Psoas muscle (tissue), 8 donors: ENCODE results near the gene PRKCA. TPM values are rescaled to one million over a fixed set of nuclear protein-coding genes. Genes with fewer than 3 reads are reported as not detected.

Experiments used
- ATAC-seq, 4 donors: fragments of 200-7000 bp; cut with Tn5 transposase; one replicate each; pipeline ENCODE4 v1.9.1; 2020; ENCODE audit warnings: moderate library complexity in 3 of 4, mild to moderate bottlenecking in 2 of 4
- DNase-seq, 2 donors: peaks; one replicate each; pipeline ENCODE4 v3.0.0-alpha.2; 2020
- H3K27ac ChIP-seq: fragments of 200-600 bp; one replicate; pipeline ENCODE4 v1.8.0; 2022
- H3K27me3 ChIP-seq, 3 donors: fragments of 200-600 bp in 1 of 3; one replicate each; pipeline versions ENCODE4 v1.6.1 to v1.8.0; 2013 to 2022; ENCODE audit warnings: low read length in 2 of 3, mild to moderate bottlenecking in 2 of 3, moderate library complexity in 1 of 3; ENCODE audit not compliant: insufficient read depth in 3 of 3
- H3K36me3 ChIP-seq, 2 donors: fragments of 200-600 bp in 1 of 2; one replicate each; pipeline versions ENCODE4 v1.6.1 to v1.8.0; 2013 to 2022; ENCODE audit warnings: low read depth in 1 of 2, mild to moderate bottlenecking in 1 of 2, moderate library complexity in 1 of 2; ENCODE audit not compliant: insufficient read depth in 1 of 2
- H3K4me1 ChIP-seq: fragments of 200-600 bp; one replicate; pipeline ENCODE4 v1.8.0; 2022
- H3K4me3 ChIP-seq: fragments of 200-600 bp; one replicate; pipeline ENCODE4 v1.8.0; 2022; ENCODE audit warnings: mild to moderate bottlenecking
- H3K9me3 ChIP-seq: fragments of 200-600 bp; one replicate; pipeline ENCODE4 v1.8.0; 2022
- WGBS, 3 donors: extraction: QIAGEN DNeasy Blood & Tissue Kit; methylation state at CpG; one replicate each; pipeline versions ENCODE4 v1.1.6 to v1.1.7; 2013; 5-methylcytosine and 5-hydroxymethylcytosine counted together
- intact Hi-C, 2 donors: fragments of 100-400 bp; cut with DNase I; formaldehyde crosslinking; loops; one replicate each; pipeline versions ENCODE4 v1.11.0 to v1.14.2; 2022
- polyA plus RNA-seq, 3 donors: library from polyadenylated mRNA; stranded (reverse); fragments of 200-250 nt; gene quantifications; one replicate each; pipeline ENCODE4 v1.2.3, GENCODE V29; 2013
- total RNA-seq, 4 donors: library from RNA; stranded (reverse); fragmentation: NEBNext Ultra II Directional in 2 of 4; extraction: Animal tissue kit (Norgen Biotek cat#: 25700) in 2 of 4; gene quantifications; one replicate each; pipeline versions ENCODE4 v1.2.1 to v1.2.4, GENCODE V29; 2021 to 2023
- TF ChIP-seq, protein P1 (sequence below): fragments of 200-600 bp; IDR thresholded peaks from one replicate; pipeline ENCODE4 v1.8.0; 2022; ENCODE audit warnings: antibody characterized with exemption
- donor health status: healthy with polysubstance abuse.
- donor health status: DM: no; HTN: no; CAD: no; lungs with moderate emphysema.
- donor health status: Bipolar disorder and iron deficiency.
- donor health status: healthy.
- donor health status: DM: yes; HTN: yes; CAD: no.
- donor health status: DM: no; HTN: no; CAD: no.
- donor health status: DM: no; HTN: no; CAD: no.
- donor health status: DM: yes; HTN: yes; CAD: no.

PRKCA gene
- total and polyA plus RNA-seq, 7 donors: 0.35 to 15.5 (median 8.2) TPM

DNA sequence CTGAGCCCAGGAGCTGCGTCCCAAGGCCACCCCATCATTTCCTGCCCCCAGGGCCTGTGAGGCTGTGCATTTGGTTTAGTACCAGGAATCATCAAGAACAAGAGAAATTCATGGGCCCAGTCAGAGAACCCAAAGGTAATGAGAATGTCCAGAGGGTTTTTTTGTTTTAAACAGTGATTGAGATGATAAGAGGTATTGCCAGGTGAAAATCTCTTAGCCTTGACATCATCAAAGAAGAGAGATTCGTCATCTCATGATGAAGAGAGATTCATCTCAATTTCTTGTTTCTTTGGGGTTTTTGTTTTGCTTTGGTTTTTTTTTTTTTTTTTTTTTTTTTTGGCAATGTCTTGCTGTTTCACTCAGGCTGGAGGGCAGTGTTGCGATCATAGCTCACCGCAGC is 361.9 kb downstream of the PRKCA start:
- WGBS, 3 donors: 97 to 100% (median 98%) methylated on average over 4 of the region's 4 CpGs

DNA sequence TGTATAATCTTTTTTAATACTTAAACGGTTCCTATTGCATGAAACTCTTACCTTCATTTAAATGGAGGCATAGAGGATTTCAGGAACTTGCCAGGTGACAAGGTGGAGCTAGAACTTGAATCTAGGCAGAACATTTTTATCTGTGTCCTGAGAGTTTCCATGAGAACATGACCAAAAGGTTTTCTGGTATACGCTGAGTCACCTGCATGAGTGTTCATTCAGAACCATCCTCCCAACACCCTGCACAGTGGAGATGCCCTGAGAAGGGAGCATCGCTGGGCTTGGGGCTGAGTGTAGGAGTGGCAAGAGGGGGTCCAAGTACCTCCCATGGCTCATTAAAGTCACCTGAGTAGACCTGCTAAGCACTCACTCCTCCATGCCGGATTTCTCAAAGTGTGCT is 362.8 kb downstream of the PRKCA start:
- Histone ChIP-seq H3K27me3 (no peaks in the 10 kb centered on the region), H3K9me3 (no peaks in the 10 kb centered on the region), H3K4me1 (no peaks in the 10 kb centered on the region), H3K36me3 (no peaks in the 10 kb centered on the region), H3K4me3 (no peak overlapping the region), H3K27ac (no peak overlapping the region)
- TF ChIP-seq, protein P1, sequence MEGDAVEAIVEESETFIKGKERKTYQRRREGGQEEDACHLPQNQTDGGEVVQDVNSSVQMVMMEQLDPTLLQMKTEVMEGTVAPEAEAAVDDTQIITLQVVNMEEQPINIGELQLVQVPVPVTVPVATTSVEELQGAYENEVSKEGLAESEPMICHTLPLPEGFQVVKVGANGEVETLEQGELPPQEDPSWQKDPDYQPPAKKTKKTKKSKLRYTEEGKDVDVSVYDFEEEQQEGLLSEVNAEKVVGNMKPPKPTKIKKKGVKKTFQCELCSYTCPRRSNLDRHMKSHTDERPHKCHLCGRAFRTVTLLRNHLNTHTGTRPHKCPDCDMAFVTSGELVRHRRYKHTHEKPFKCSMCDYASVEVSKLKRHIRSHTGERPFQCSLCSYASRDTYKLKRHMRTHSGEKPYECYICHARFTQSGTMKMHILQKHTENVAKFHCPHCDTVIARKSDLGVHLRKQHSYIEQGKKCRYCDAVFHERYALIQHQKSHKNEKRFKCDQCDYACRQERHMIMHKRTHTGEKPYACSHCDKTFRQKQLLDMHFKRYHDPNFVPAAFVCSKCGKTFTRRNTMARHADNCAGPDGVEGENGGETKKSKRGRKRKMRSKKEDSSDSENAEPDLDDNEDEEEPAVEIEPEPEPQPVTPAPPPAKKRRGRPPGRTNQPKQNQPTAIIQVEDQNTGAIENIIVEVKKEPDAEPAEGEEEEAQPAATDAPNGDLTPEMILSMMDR: no peak
- intact Hi-C loops: no loop called here
- DNase-seq (no peak), ATAC-seq (no peak)
- WGBS, 3 donors: 96 to 99% (median 97%) methylated on average over 4 of the region's 4 CpGs

More for the DNA sequence above, 361.9 kb downstream of the PRKCA start:
- ATAC-seq: no peak
- no peak for DNase-seq
- no peak overlapping the region for H3K27ac ChIP-seq
- TF ChIP-seq, protein P1: no peak
- H3K4me3 ChIP-seq: no peak overlapping the region
- no peaks in the 10 kb centered on the region for H3K27me3 ChIP-seq
- intact Hi-C loops: no loop called here
- no peaks in the 10 kb centered on the region for H3K36me3 ChIP-seq
- H3K4me1 ChIP-seq: no peaks in the 10 kb centered on the region
- H3K9me3 ChIP-seq: no peaks in the 10 kb centered on the region

DNA sequence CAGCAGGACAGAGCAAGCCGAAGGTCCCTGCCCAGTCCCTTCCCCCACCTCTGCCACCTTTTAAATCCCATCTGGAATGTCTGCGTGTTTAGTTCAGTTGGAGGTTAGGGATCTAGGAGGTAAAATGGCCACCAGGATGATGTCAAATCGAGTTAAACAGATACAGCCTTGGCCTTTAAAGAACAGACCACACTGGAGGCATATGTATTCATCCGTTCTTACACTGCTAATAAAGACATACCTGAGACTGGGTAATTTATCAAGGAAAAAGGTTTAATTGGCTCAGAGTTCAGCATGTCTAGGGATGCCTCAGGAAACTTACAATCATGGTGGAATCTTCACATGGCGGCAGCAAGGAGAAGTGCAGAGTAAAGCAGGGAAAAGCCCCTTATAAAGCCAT is 364.7 kb downstream of the PRKCA start:
- DNase-seq: no peak
- no peak overlapping the region for H3K4me3 ChIP-seq
- no peaks in the 10 kb centered on the region for H3K4me1 ChIP-seq
- no peaks in the 10 kb centered on the region for H3K36me3 ChIP-seq
- 88 to 90% (median 90%) methylated on average over 5 of the region's 5 CpGs for WGBS, 3 donors
- no peak overlapping the region for H3K27ac ChIP-seq
- no peaks in the 10 kb centered on the region for H3K9me3 ChIP-seq
- H3K27me3 ChIP-seq: no peaks in the 10 kb centered on the region
- ATAC-seq: no peak
- TF ChIP-seq, protein P1: no peak
- intact Hi-C loops: no loop called here

DNA sequence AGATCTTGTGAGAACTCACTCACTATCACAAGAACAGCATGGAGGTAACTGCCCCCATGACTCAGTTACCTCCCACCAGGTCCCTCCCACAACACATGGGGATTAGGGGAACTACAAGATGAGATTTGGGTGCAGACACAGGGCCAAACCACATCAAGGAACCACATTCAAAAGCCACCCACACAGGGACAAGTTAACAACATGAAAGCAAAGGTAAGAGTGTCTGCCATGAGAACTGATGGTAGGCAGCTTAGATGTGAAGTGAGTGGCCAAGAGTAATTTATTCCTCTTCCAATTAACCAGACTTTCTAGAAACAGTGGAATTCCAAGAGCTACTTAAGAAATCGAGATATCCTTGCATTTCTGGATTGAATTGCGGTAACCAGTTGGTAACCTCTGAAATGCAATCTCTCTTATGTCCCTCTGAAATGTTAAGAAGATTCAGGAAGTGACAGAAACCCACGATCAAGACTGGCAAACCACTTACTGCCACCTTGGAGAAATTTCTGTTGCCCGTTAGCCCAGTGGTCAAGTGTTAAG is 365.1 kb downstream of the PRKCA start:
- no peaks in the 10 kb centered on the region for H3K4me1 ChIP-seq
- H3K4me3 ChIP-seq: no peak overlapping the region
- 89 to 90% (median 90%) methylated on average over 4 of the region's 4 CpGs for WGBS, 3 donors
- ATAC-seq (no peak), DNase-seq (no peak)
- no peak overlapping the region for H3K27ac ChIP-seq
- intact Hi-C loops: no loop called here
- no peaks in the 10 kb centered on the region for H3K36me3 ChIP-seq
- no peaks in the 10 kb centered on the region for H3K9me3 ChIP-seq
- TF ChIP-seq, protein P1: no peak
- no peaks in the 10 kb centered on the region for H3K27me3 ChIP-seq

DNA sequence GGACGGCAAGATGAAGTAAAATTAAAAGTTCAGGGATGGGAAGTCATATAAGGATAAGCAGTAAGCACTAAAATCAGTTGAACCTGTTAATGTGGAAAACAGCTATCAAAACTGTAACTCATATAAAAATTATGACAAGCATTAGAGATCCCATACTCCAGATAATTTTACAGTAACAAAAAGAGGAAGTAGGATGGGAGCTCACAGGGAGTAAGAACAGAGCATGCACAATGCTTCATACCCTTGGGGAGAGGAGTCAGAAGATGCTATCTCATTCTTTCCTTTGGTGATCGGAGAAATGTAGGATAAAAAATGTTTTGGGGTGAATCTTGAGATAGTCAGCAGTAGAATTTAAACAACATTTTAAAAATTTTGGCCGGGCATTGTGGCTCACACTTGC is 367.8 kb downstream of the PRKCA start:
- Histone ChIP-seq H3K36me3 (no peaks in the 10 kb centered on the region), H3K27me3 (no peaks in the 10 kb centered on the region), H3K4me1 (no peaks in the 10 kb centered on the region), H3K9me3 (no peaks in the 10 kb centered on the region), H3K27ac (no peak overlapping the region), H3K4me3 (no peak overlapping the region)
- DNase-seq (no peak), ATAC-seq (no peak)
- intact Hi-C loops: loop anchor here (5.0 to 10.0 kb wide), 2 partner anchors 325 to 418 kb away; no protein-coding TSS in a partner anchor
- TF ChIP-seq, protein P1: no peak
- WGBS, 3 donors: 85 to 89% (median 89%) methylated on average over 3 of the region's 3 CpGs
